ENCODE measurements around the gene ACTR3.

Gene ACTR3

DNA sequence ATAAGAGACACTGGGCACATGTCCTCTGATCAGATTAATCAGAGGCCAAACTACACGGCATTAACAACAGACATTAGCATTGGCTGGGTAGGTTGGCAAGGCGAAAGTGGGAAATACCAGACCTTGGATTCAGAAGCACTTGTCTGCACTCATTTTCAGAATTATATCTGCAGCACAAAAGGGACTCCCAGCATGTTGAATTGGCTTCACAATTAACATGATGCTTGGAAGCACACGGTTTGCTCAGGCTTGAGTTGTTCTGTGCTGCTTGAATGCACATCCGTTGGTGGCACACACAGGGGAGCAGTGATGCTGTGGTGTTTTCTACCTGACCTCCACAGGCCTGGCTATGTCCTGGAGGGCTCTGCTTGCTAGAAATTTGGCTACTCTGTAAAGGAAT, 83.9 kb downstream of the ACTR3 start:
- DNase-seq (ENCODE audit: low read depth) = no peak
- TF ChIP-seq, protein P1, sequence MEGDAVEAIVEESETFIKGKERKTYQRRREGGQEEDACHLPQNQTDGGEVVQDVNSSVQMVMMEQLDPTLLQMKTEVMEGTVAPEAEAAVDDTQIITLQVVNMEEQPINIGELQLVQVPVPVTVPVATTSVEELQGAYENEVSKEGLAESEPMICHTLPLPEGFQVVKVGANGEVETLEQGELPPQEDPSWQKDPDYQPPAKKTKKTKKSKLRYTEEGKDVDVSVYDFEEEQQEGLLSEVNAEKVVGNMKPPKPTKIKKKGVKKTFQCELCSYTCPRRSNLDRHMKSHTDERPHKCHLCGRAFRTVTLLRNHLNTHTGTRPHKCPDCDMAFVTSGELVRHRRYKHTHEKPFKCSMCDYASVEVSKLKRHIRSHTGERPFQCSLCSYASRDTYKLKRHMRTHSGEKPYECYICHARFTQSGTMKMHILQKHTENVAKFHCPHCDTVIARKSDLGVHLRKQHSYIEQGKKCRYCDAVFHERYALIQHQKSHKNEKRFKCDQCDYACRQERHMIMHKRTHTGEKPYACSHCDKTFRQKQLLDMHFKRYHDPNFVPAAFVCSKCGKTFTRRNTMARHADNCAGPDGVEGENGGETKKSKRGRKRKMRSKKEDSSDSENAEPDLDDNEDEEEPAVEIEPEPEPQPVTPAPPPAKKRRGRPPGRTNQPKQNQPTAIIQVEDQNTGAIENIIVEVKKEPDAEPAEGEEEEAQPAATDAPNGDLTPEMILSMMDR (IDR thresholded peaks at IDR 0.05; ENCODE audit: low read length, missing control alignments) = no peak
- no peak overlapping the region for H3K4me3 ChIP-seq (replicated peaks; ENCODE audit: low read depth, low read length)

DNA sequence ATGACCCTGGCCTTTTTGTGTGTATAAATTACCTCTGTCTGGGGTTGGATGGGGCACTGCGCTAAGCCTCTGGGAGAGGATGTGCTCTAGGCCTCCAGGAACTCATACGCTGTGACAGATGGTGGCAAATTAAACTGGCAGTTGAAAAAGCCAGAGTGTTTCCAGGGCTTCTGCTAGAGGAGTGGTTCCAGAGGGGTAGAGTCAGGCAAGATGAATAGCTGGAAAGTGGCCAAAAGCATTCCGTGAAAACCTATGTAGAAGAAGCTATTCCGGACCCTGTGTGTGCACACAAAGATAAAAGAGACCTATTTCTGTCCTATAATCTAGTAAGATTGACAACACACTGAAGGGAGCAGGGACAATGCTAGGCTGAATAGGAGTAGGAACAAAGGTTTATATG, 84.8 kb downstream of the ACTR3 start:
- TF ChIP-seq, protein P1 (IDR thresholded peaks at IDR 0.05; ENCODE audit: low read length, missing control alignments) = no peak
- no peak for DNase-seq (ENCODE audit: low read depth)
- no peak overlapping the region for H3K4me3 ChIP-seq (replicated peaks; ENCODE audit: low read depth, low read length)

DNA sequence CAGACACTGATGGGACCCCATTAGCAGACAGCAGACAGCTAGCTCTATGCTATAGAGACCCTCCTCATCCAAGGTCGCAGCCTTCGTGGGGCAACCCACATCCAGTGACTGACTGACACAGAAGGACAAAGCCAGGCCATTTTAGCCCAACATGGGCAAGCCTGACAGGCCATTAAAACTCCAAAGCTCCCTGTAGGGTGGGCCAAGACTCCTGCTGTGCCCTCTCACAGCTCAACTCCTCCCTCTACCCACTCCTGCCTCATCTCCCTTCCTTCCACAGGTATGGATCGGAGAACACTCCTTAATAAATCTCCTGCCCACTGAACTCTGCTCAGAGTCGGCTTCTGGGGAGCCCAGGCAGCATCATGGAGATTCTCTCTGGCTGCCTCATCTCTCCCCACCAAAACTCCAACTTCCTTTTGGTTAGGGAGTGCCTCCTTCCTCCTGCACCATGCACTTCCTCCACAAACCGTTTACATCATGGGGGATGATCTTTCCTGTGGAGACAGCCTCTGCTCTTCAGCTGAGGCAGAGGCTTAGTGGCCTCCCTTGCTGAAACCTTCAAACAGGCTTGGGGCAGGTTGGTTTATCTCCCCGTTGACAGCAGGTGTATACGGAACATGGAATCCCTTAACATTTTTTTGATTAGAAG, 86.5 kb downstream of the ACTR3 start:
- no peak for DNase-seq (ENCODE audit: low read depth)
- H3K4me3 ChIP-seq (replicated peaks; ENCODE audit: low read depth, low read length) = no peak overlapping the region
- TF ChIP-seq, protein P1 (IDR thresholded peaks at IDR 0.05; ENCODE audit: low read length, missing control alignments) = no peak

DNA sequence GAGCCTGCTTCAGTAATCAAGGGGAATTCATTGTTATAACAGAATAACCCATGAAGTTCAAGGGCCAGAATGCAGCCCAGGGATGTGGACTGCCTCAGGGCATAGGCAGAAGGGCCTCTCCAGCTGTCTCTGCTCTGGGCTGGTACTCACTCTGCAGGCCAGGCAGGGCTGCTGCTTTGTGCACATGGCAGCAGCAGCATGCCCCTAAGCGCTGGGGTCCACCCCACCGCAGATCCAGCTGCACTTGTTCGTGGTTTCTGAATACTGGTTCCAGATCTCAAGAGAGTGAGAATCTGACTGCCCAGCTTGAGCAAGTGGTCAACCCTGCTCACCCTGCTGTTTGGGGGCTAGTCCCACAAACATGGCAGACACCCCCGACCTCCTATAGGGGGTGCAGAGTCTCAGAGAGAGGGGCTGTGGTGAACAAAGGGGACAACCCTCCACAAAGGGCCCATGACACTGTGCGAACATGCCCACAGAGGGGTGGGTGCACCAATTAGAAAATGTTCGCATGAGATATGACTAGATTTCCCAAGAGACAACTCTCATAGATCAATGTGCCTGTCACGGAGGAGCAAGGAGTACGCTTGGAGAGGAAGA, 87.3 kb downstream of the ACTR3 start:
- DNase-seq (ENCODE audit: low read depth) = no peak
- TF ChIP-seq, protein P1 (IDR thresholded peaks at IDR 0.05; ENCODE audit: low read length, missing control alignments) = no peak
- H3K4me3 ChIP-seq (replicated peaks; ENCODE audit: low read depth, low read length) = no peak overlapping the region

DNA sequence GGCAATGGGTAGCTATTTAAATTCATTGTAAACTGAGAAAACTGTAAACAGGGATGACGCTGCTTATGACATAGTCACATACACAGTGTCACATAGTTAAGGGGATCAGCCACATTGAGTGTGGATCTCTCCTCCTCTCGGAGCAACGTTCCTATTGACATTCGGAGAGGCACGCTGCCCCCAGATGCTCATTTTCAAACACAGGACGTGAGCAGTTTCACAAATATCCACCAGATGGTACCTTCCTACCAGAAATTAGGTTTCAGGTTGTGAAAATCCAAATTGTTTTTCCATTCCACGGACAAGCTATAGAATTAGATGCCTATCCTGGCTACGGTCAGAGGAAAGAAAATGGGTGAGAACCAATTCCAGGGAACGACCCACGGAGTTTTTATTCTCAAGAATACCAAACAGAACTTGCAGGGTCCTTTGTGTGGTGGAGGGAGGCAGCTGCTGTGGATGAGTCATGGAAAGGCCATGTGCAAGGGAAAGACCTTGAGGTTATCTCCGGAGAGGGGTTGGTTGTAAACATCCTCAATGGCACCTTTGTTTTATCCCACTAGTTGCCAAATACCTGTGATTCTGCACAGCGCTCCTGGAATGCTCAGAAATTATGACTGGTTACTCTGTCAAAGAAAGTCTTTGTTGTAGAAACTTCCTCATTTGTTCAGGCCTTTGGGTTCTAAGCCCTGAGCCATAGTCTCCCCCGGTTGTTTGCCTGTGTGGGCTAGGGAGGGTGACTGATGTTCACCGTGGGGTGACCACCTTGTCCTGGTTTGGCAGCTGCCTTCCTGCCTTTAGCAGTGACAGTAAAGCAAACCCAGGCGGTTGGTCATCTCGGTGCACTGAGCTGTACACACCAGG, 88.0 kb downstream of the ACTR3 start:
- DNase-seq (ENCODE audit: low read depth) = peak; percentile 62
- no peak overlapping the region for H3K4me3 ChIP-seq (replicated peaks; ENCODE audit: low read depth, low read length)
- TF ChIP-seq, protein P1 (IDR thresholded peaks at IDR 0.05; ENCODE audit: low read length, missing control alignments) = peak; percentile 41

DNA sequence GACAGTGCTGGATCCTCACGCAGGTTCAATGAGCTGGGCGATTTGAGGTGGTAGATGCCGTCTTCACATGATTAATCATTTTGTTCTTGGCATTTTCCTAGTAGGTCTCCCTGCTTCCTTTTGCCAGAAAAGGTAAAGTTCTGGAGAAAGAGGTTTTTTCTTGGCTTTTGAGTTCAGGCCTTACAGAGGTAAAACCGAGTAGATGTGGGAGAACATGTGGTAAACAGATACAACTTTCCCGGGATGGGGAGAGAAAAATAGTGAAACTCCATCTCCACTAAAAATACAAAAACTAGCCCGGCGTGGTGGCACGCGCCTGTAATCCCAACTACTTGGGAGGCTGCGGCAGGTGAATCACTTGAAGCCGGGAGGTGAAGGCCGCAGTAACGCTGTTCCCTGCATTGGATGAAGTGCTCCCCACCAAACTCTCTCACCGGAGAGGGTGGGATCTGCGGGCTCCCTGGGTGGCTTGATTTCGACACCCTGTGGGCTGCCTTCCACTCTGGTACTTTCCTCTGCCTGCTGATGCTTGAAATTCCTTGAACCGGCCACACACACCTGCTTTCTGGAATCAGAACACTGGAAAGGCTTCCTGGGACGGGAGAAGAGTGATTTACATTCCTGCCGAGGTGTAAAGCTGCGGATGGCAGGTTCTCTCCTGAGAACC, 88.8 kb downstream of the ACTR3 start:
- TF ChIP-seq, protein P1 (IDR thresholded peaks at IDR 0.05; ENCODE audit: low read length, missing control alignments) = no peak
- no peak for DNase-seq (ENCODE audit: low read depth)
- H3K4me3 ChIP-seq (replicated peaks; ENCODE audit: low read depth, low read length) = no peak overlapping the region
